ENCODE measurements around the gene STUM.

Gene STUM

GRCh38 chr1:226550672-226551041 lies 2.1 kb downstream of the STUM start:
- H3K23ac ChIP-seq (ENCODE audit: low read depth, low read length, poor library complexity), result no peak overlapping the region
- H3K4me3 ChIP-seq (ENCODE audit: low read length in 2 of 2), result no peak overlapping the region
- H2BK120ac ChIP-seq (ENCODE audit: low read depth, low read length), result no peak overlapping the region
- H3K4ac ChIP-seq (ENCODE audit: low read length), result no peak overlapping the region
- peaks cover 13 to 86% (median 31%) of the 10 kb centered on the region in 3 experiments for H3K27me3 ChIP-seq (ENCODE audit: control insufficient read depth in 3 of 3, insufficient read depth in 3 of 3, low read depth in 1 of 3, low read length in 3 of 3)
- DNase-seq (ENCODE audit: low spot score), result no peak
- no peak overlapping the region for H3K4me2 ChIP-seq (ENCODE audit: insufficient read depth, low read length, poor library complexity, severe bottlenecking)
- H3K14ac ChIP-seq (ENCODE audit: low read length), result no peak overlapping the region
- H3K36me3 ChIP-seq (replicated peaks in 1 of 2; ENCODE audit: control insufficient read depth in 2 of 2, insufficient read depth in 2 of 2, low read length in 2 of 2), result no peaks in the 10 kb centered on the region
- H2BK15ac ChIP-seq (ENCODE audit: low read length), result no peak overlapping the region
- WGBS, 2 donors (ENCODE audit: extremely low coverage in 2 of 2, insufficient read length in 2 of 2, insufficient replicate concordance in 1 of 2), result no CpG with 5 or more reads among the region's 5 CpGs
- H4K8ac ChIP-seq (ENCODE audit: low read depth, low read length), result no peak overlapping the region
- H2BK12ac ChIP-seq (ENCODE audit: low read length), result no peak overlapping the region
- no peak overlapping the region for H2AFZ ChIP-seq (ENCODE audit: low read length)
- H3K79me1 ChIP-seq (ENCODE audit: low read depth, low read length), result no peaks in the 10 kb centered on the region
- H3K9ac ChIP-seq (ENCODE audit: low read depth, low read length, poor library complexity), result no peak overlapping the region
- no peaks in the 10 kb centered on the region for H3K9me3 ChIP-seq (replicated peaks in 1 of 2; ENCODE audit: control insufficient read depth in 2 of 2, insufficient read depth in 1 of 2, low read depth in 1 of 2, low read length in 2 of 2)
- no peak overlapping the region for H2AK5ac ChIP-seq (ENCODE audit: low read depth, low read length)
- H3K27ac ChIP-seq (replicated peaks; ENCODE audit: low read length), result no peak overlapping the region
- H2BK5ac ChIP-seq (ENCODE audit: low read length), result no peak overlapping the region
- no peak overlapping the region for H3K18ac ChIP-seq (ENCODE audit: low read length)
- no peak overlapping the region for H4K91ac ChIP-seq (ENCODE audit: low read depth, low read length, poor library complexity)
- peaks cover 6 to 9% of the 10 kb centered on the region in 2 donors for H3K4me1 ChIP-seq (ENCODE audit: control insufficient read depth in 2 of 2, insufficient read depth in 1 of 2, low read depth in 1 of 2, low read length in 2 of 2)

GRCh38 chr1:226551299-226551698 lies 2.7 kb downstream of the STUM start:
- no peak overlapping the region for H3K27ac ChIP-seq (replicated peaks; ENCODE audit: low read length)
- no peak overlapping the region for H2BK120ac ChIP-seq (ENCODE audit: low read depth, low read length)
- H3K79me1 ChIP-seq (ENCODE audit: low read depth, low read length), result no peaks in the 10 kb centered on the region
- no peak overlapping the region for H2BK5ac ChIP-seq (ENCODE audit: low read length)
- H4K8ac ChIP-seq (ENCODE audit: low read depth, low read length), result no peak overlapping the region
- H3K36me3 ChIP-seq (replicated peaks in 1 of 2; ENCODE audit: control insufficient read depth in 2 of 2, insufficient read depth in 2 of 2, low read length in 2 of 2), result no peaks in the 10 kb centered on the region
- H3K18ac ChIP-seq (ENCODE audit: low read length), result no peak overlapping the region
- no peak overlapping the region for H2AK5ac ChIP-seq (ENCODE audit: low read depth, low read length)
- peaks cover 6 to 9% of the 10 kb centered on the region in 2 donors for H3K4me1 ChIP-seq (ENCODE audit: control insufficient read depth in 2 of 2, insufficient read depth in 1 of 2, low read depth in 1 of 2, low read length in 2 of 2)
- no peak overlapping the region for H2BK15ac ChIP-seq (ENCODE audit: low read length)
- H3K4me2 ChIP-seq (ENCODE audit: insufficient read depth, low read length, poor library complexity, severe bottlenecking), result no peak overlapping the region
- H3K4ac ChIP-seq (ENCODE audit: low read length), result no peak overlapping the region
- DNase-seq (ENCODE audit: low spot score), result no peak
- no peak overlapping the region for H4K91ac ChIP-seq (ENCODE audit: low read depth, low read length, poor library complexity)
- no peak overlapping the region for H3K4me3 ChIP-seq (ENCODE audit: low read length in 2 of 2)
- no peak overlapping the region for H2AFZ ChIP-seq (ENCODE audit: low read length)
- no peak overlapping the region for H2BK12ac ChIP-seq (ENCODE audit: low read length)
- H3K27me3 ChIP-seq (ENCODE audit: control insufficient read depth in 3 of 3, insufficient read depth in 3 of 3, low read depth in 1 of 3, low read length in 3 of 3), result peaks cover 13 to 86% (median 31%) of the 10 kb centered on the region in 3 experiments
- WGBS, 2 donors (ENCODE audit: extremely low coverage in 2 of 2, insufficient read length in 2 of 2, insufficient replicate concordance in 1 of 2), result no CpG with 5 or more reads among the region's 2 CpGs
- H3K9ac ChIP-seq (ENCODE audit: low read depth, low read length, poor library complexity), result no peak overlapping the region
- no peak overlapping the region for H3K14ac ChIP-seq (ENCODE audit: low read length)
- H3K9me3 ChIP-seq (replicated peaks in 1 of 2; ENCODE audit: control insufficient read depth in 2 of 2, insufficient read depth in 1 of 2, low read depth in 1 of 2, low read length in 2 of 2), result no peaks in the 10 kb centered on the region
- H3K23ac ChIP-seq (ENCODE audit: low read depth, low read length, poor library complexity), result no peak overlapping the region

GRCh38 chr1:226552061-226552460 lies 3.5 kb downstream of the STUM start:
- Histone ChIP-seq H2BK12ac (ENCODE audit: low read length) (no peak overlapping the region), H3K4me3 (ENCODE audit: low read length in 2 of 2) (no peak overlapping the region), H3K9ac (ENCODE audit: low read depth, low read length, poor library complexity) (no peak overlapping the region), H2AK5ac (ENCODE audit: low read depth, low read length) (no peak overlapping the region), H3K18ac (ENCODE audit: low read length) (no peak overlapping the region), H3K4me1 (ENCODE audit: control insufficient read depth in 2 of 2, insufficient read depth in 1 of 2, low read depth in 1 of 2, low read length in 2 of 2) (peaks cover 6 to 9% of the 10 kb centered on the region in 2 donors), H2BK120ac (ENCODE audit: low read depth, low read length) (no peak overlapping the region), H4K91ac (ENCODE audit: low read depth, low read length, poor library complexity) (no peak overlapping the region), H2BK5ac (ENCODE audit: low read length) (no peak overlapping the region), H2BK15ac (ENCODE audit: low read length) (no peak overlapping the region), H3K4me2 (ENCODE audit: insufficient read depth, low read length, poor library complexity, severe bottlenecking) (no peak overlapping the region), H3K27me3 (ENCODE audit: control insufficient read depth in 3 of 3, insufficient read depth in 3 of 3, low read depth in 1 of 3, low read length in 3 of 3) (peaks cover 13 to 83% (median 31%) of the 10 kb centered on the region in 3 experiments), H3K79me1 (ENCODE audit: low read depth, low read length) (no peaks in the 10 kb centered on the region), H2AFZ (ENCODE audit: low read length) (no peak overlapping the region), H3K9me3 (replicated peaks in 1 of 2; ENCODE audit: control insufficient read depth in 2 of 2, insufficient read depth in 1 of 2, low read depth in 1 of 2, low read length in 2 of 2) (no peaks in the 10 kb centered on the region), H3K14ac (ENCODE audit: low read length) (no peak overlapping the region), H3K23ac (ENCODE audit: low read depth, low read length, poor library complexity) (no peak overlapping the region), H3K36me3 (replicated peaks in 1 of 2; ENCODE audit: control insufficient read depth in 2 of 2, insufficient read depth in 2 of 2, low read length in 2 of 2) (no peaks in the 10 kb centered on the region), H3K4ac (ENCODE audit: low read length) (no peak overlapping the region), H4K8ac (ENCODE audit: low read depth, low read length) (no peak overlapping the region), H3K27ac (replicated peaks; ENCODE audit: low read length) (no peak overlapping the region)
- DNase-seq (ENCODE audit: low spot score), result no peak
- no CpG with 5 or more reads among the region's 4 CpGs for WGBS, 2 donors (ENCODE audit: extremely low coverage in 2 of 2, insufficient read length in 2 of 2, insufficient replicate concordance in 1 of 2)

GRCh38 chr1:226553266-226553923 lies 4.8 kb downstream of the STUM start:
- no peak overlapping the region for H3K18ac ChIP-seq (ENCODE audit: low read length)
- no CpG with 5 or more reads among the region's 2 CpGs for WGBS, 2 donors (ENCODE audit: extremely low coverage in 2 of 2, insufficient read length in 2 of 2, insufficient replicate concordance in 1 of 2)
- no peak for DNase-seq (ENCODE audit: low spot score)

More at GRCh38 chr1:226553266-226553923, 4.8 kb downstream of the STUM start:
- H2BK12ac ChIP-seq (ENCODE audit: low read length), result no peak overlapping the region
- no peak overlapping the region for H3K4ac ChIP-seq (ENCODE audit: low read length)
- H2AFZ ChIP-seq (ENCODE audit: low read length), result no peak overlapping the region
- no peak overlapping the region for H3K4me2 ChIP-seq (ENCODE audit: insufficient read depth, low read length, poor library complexity, severe bottlenecking)
- H3K27ac ChIP-seq (replicated peaks; ENCODE audit: low read length), result no peak overlapping the region
- peaks cover 4 to 7% of the 10 kb centered on the region in 2 donors for H3K4me1 ChIP-seq (ENCODE audit: control insufficient read depth in 2 of 2, insufficient read depth in 1 of 2, low read depth in 1 of 2, low read length in 2 of 2)
- no peaks in the 10 kb centered on the region for H3K9me3 ChIP-seq (replicated peaks in 1 of 2; ENCODE audit: control insufficient read depth in 2 of 2, insufficient read depth in 1 of 2, low read depth in 1 of 2, low read length in 2 of 2)
- H3K79me1 ChIP-seq (ENCODE audit: low read depth, low read length), result no peaks in the 10 kb centered on the region
- H3K14ac ChIP-seq (ENCODE audit: low read length), result no peak overlapping the region
- no peak overlapping the region for H3K4me3 ChIP-seq (ENCODE audit: low read length in 2 of 2)
- peaks cover 13 to 76% (median 28%) of the 10 kb centered on the region in 3 experiments for H3K27me3 ChIP-seq (ENCODE audit: control insufficient read depth in 3 of 3, insufficient read depth in 3 of 3, low read depth in 1 of 3, low read length in 3 of 3)
- H3K36me3 ChIP-seq (replicated peaks in 1 of 2; ENCODE audit: control insufficient read depth in 2 of 2, insufficient read depth in 2 of 2, low read length in 2 of 2), result no peaks in the 10 kb centered on the region
- H4K8ac ChIP-seq (ENCODE audit: low read depth, low read length), result no peak overlapping the region
- no peak overlapping the region for H4K91ac ChIP-seq (ENCODE audit: low read depth, low read length, poor library complexity)
- no peak overlapping the region for H3K23ac ChIP-seq (ENCODE audit: low read depth, low read length, poor library complexity)
- H3K9ac ChIP-seq (ENCODE audit: low read depth, low read length, poor library complexity), result no peak overlapping the region
- no peak overlapping the region for H2BK15ac ChIP-seq (ENCODE audit: low read length)
- no peak overlapping the region for H2BK120ac ChIP-seq (ENCODE audit: low read depth, low read length)
- no peak overlapping the region for H2AK5ac ChIP-seq (ENCODE audit: low read depth, low read length)
- H2BK5ac ChIP-seq (ENCODE audit: low read length), result no peak overlapping the region

Measured in neuronal stem cell (in vitro differentiated cells).